K562 (cell line): Measurements from ENCODE around the gene FAM117A. TPM values are rescaled to one million over a fixed set of nuclear protein-coding genes. Genes with fewer than 3 reads are reported as not detected.

Experiments
- ATF6 ChIP-seq: sonication (generic); formaldehyde crosslinking; IDR thresholded peaks from 2 replicates; pipeline ENCODE4 v1.4.0; 2020; ENCODE audit warnings: mild to moderate bottlenecking, missing genetic modification reagents
- CBFB ChIP-seq: sonication (generic); formaldehyde crosslinking; IDR thresholded peaks from 2 replicates; pipeline ENCODE4 v1.4.0; 2020; ENCODE audit warnings: mild to moderate bottlenecking, missing genetic modification reagents
- ELK1 ChIP-seq: sonication (generic); formaldehyde crosslinking; IDR thresholded peaks from 2 replicates; pipeline ENCODE4 v1.8.1; 2022; ENCODE audit warnings: missing genetic modification reagents
- EZH2 ChIP-seq: IDR thresholded peaks from 2 replicates; pipeline ENCODE4 v1.6.1; 2012; ENCODE audit warnings: low read depth, mild to moderate bottlenecking, inconsistent platforms, low read length, borderline replicate concordance
- FOXA1 ChIP-seq: fragments of 450-650 bp; IDR thresholded peaks from 2 replicates; pipeline ENCODE4 v1.6.1; 2016; ENCODE audit warnings: mild to moderate bottlenecking, borderline replicate concordance
- GTF2B ChIP-seq: IDR thresholded peaks from 2 replicates; pipeline ENCODE4 v1.6.1; 2011; ENCODE audit not compliant: insufficient read length; ENCODE audit errors: extremely low read depth
- HMGN3 ChIP-seq: IDR thresholded peaks from 2 replicates; pipeline ENCODE4 v1.6.1; 2011; ENCODE audit warnings: borderline replicate concordance, low read depth, mild to moderate bottlenecking, mixed read lengths, low read length; ENCODE audit not compliant: insufficient read length; ENCODE audit errors: extremely low read depth
- NCOR1 ChIP-seq: fragments of 450-650 bp; IDR thresholded peaks from 2 replicates; pipeline ENCODE4 v1.6.1; 2016; ENCODE audit warnings: mild to moderate bottlenecking, moderate library complexity
- NFATC3 ChIP-seq: fragments of 450-650 bp; IDR thresholded peaks from 2 replicates; pipeline ENCODE4 v1.6.1; 2017; ENCODE audit warnings: mild to moderate bottlenecking
- PHF8 ChIP-seq: fragments of 200-600 bp; sonication (generic); IDR thresholded peaks from 2 replicates; pipeline ENCODE4 v1.6.1; 2012; ENCODE audit warnings: mixed run types, mild to moderate bottlenecking, inconsistent platforms, low read length, moderate library complexity, borderline replicate concordance
- RBBP5 ChIP-seq: fragments of 200-600 bp; sonication (generic); IDR thresholded peaks from 2 replicates; pipeline ENCODE4 v1.6.1; 2012; ENCODE audit warnings: borderline replicate concordance, mild to moderate bottlenecking, low read length, control low read depth, inconsistent platforms; ENCODE audit not compliant: insufficient read depth, poor library complexity, severe bottlenecking
- SMARCA5 ChIP-seq: fragments of 450-650 bp; IDR thresholded peaks from 2 replicates; pipeline ENCODE4 v1.6.1; 2016
- TBP ChIP-seq: optimal IDR thresholded peaks from 2 replicates; pipeline ENCODE3; 2011; ENCODE audit warnings: low read depth, low read length, improper control_type of control experiment
- TSHZ1 ChIP-seq: fragments of 250-450 bp; sonication (Bioruptor Pico); IDR thresholded peaks from 2 replicates; pipeline ENCODE4 v1.4.0; 2020; ENCODE audit warnings: mild to moderate bottlenecking, moderate library complexity
- ZC3H11A ChIP-seq: IDR thresholded peaks from 2 replicates; pipeline ENCODE4 v1.6.1; 2012; ENCODE audit warnings: low read depth, low read length, improper control_type of control experiment
- ZNF232 ChIP-seq: sonication (generic); formaldehyde crosslinking; IDR thresholded peaks from 2 replicates; pipeline ENCODE4 v1.8.0; 2022; ENCODE audit warnings: mild to moderate bottlenecking, missing genetic modification reagents
- ZNF253 ChIP-seq: fragments of 250-450 bp; sonication (Bioruptor Pico); conservative IDR thresholded peaks from 2 replicates; pipeline ENCODE4 v1.6.1; 2021; ENCODE audit warnings: mild to moderate bottlenecking
- ZNF324 ChIP-seq: fragments of 250-450 bp; sonication (Bioruptor Pico); IDR thresholded peaks from 2 replicates; pipeline ENCODE4 v1.4.0; 2020; ENCODE audit warnings: mild to moderate bottlenecking
- ZNF436 ChIP-seq: fragments of 250-450, 450-650 bp; sonication (Bioruptor Pico); formaldehyde crosslinking; IDR thresholded peaks from 2 replicates; pipeline ENCODE4 v1.7.0; 2020; ENCODE audit warnings: mild to moderate bottlenecking
- ZNF561 ChIP-seq: fragments of 450-650 bp; formaldehyde crosslinking; conservative IDR thresholded peaks from 2 replicates; pipeline ENCODE4 v1.4.0; 2020; ENCODE audit warnings: mild to moderate bottlenecking, moderate library complexity
- ZNF695 ChIP-seq: fragments of 450-650 bp; formaldehyde crosslinking; IDR thresholded peaks from 2 replicates; pipeline ENCODE4 v1.4.0; 2020; ENCODE audit warnings: mild to moderate bottlenecking, moderate library complexity
- ZNF766 ChIP-seq: fragments of 200-800 bp; sonication (Bioruptor generic); conservative IDR thresholded peaks from 2 replicates; pipeline ENCODE4 v1.6.1; 2016; ENCODE audit warnings: missing genetic modification characterization, missing compliant biosample characterization
- polyA plus RNA-seq, 8 experiments: library from polyadenylated mRNA; depleted of rRNA in 4 of 8; stranded (reverse) in 5 of 8; unstranded in 3 of 8; fragments of >200 nt; fragmentation: Nextera tagmentation in 2 of 8; fragmentation: Illumina TruSeq in 1 of 8; extraction: Ambion mirVana in 2 of 8; extraction: Trizol in 1 of 8; gene quantifications; 2 replicates each; pipeline versions ENCODE4 v1.2.1 to v1.2.3, GENCODE V29; 2011 to 2014; ENCODE audit warnings: inconsistent platforms in 1 of 8, missing spikeins in 1 of 8
- total RNA-seq, 7 experiments: library from RNA; depleted of rRNA in 6 of 7; stranded (reverse); fragments of >200 nt in 6 of 7; fragmentation: Illumina TruSeq in 2 of 7; extraction: Trizol in 2 of 7; gene quantifications; 2 replicates each; pipeline versions ENCODE4 v1.2.1 to v1.2.3, GENCODE V29; 2011 to 2021; ENCODE audit warnings: low replicate concordance in 1 of 7

FAM117A gene
- total and polyA plus RNA-seq, 9 of the 15 experiments (the other 6 are each of a cell fraction or from before 2014, with no cell fraction given): 3.1 to 79.7 (median 36.6) TPM

- no peak for TF ChIP-seq ZNF232 (CRISPR knock-in tag)
- no peak for TF ChIP-seq ATF6 (CRISPR knock-in tag)
- no peak for TF ChIP-seq ZNF324 (CRISPR knock-in tag)
- no peak for TF ChIP-seq ZNF253 (CRISPR knock-in tag)
- no peak for TF ChIP-seq SMARCA5
- no peak for TF ChIP-seq GTF2B
- TF ChIP-seq ZNF766 (CRISPR knock-in tag): no peak
- TF ChIP-seq RBBP5: peak; percentile 2
- no peak for TF ChIP-seq FOXA1
- TF ChIP-seq ZNF695 (CRISPR knock-in tag): no peak
- no peak for TF ChIP-seq ELK1 (CRISPR knock-in tag)
- no peak for TF ChIP-seq ZNF436 (CRISPR knock-in tag)
- no peak for TF ChIP-seq ZNF561 (CRISPR knock-in tag)
- peak; percentile 39; the same call in 1 of the 2 replicates for TF ChIP-seq PHF8
- no peak for TF ChIP-seq ZC3H11A
- no peak for TF ChIP-seq TSHZ1
- no peak for TF ChIP-seq CBFB (CRISPR knock-in tag)
- no peak for TF ChIP-seq EZH2
- TF ChIP-seq HMGN3: no peak
- TF ChIP-seq NCOR1: no peak
- TF ChIP-seq TBP: peak; percentile 92
- TF ChIP-seq NFATC3: no peak
Observed at GRCh38 chr17:49763735-49764558, at the start of gene FAM117A (continued).
